HepG2 (cell line): ENCODE results near the gene TFEB. TPM values are rescaled to one million over a fixed set of nuclear protein-coding genes. Genes with fewer than 3 reads are reported as not detected.

Experiments
- AHR ChIP-seq: IDR thresholded peaks from 2 replicates; pipeline ENCODE4 v1.6.1; 2018; ENCODE audit warnings: missing genetic modification reagents, missing compliant biosample characterization
- CENPT ChIP-seq: sonication (generic); formaldehyde crosslinking; IDR thresholded peaks from 2 replicates; pipeline ENCODE4 v1.8.0; 2022; ENCODE audit warnings: low read depth, mild to moderate bottlenecking, moderate library complexity, missing genetic modification reagents
- FIP1L1 ChIP-seq: fragments of 200-400 bp; formaldehyde crosslinking; IDR thresholded peaks from 2 replicates; pipeline ENCODE4 v1.6.1; 2018; ENCODE audit warnings: low read depth, mild to moderate bottlenecking, low read length, moderate library complexity, borderline replicate concordance; ENCODE audit not compliant: insufficient read depth
- HMGA1 ChIP-seq: sonication (generic); formaldehyde crosslinking; conservative IDR thresholded peaks from 2 replicates; pipeline ENCODE4 v1.4.0; 2020; ENCODE audit warnings: missing genetic modification reagents
- KMT2A ChIP-seq: sonication (generic); formaldehyde crosslinking; IDR thresholded peaks from 2 replicates; pipeline ENCODE4 v1.4.0; 2020; ENCODE audit warnings: missing genetic modification reagents
- MIER3 ChIP-seq: IDR thresholded peaks from 2 replicates; pipeline ENCODE4 v1.6.1; 2016; ENCODE audit warnings: missing compliant biosample characterization, borderline replicate concordance
- MXD4 ChIP-seq: IDR thresholded peaks from 2 replicates; pipeline ENCODE4 v1.6.1; 2016; ENCODE audit warnings: mild to moderate bottlenecking, missing biosample characterization, missing genetic modification reagents
- PTBP1 ChIP-seq: fragments of 200-400 bp; formaldehyde crosslinking; IDR thresholded peaks from 2 replicates; pipeline ENCODE4 v1.6.1; 2018; ENCODE audit warnings: low read length, low read depth; ENCODE audit not compliant: poor library complexity, severe bottlenecking
- SCMH1 ChIP-seq: sonication (generic); formaldehyde crosslinking; IDR thresholded peaks from 2 replicates; pipeline ENCODE4 v1.9.0; 2021; ENCODE audit warnings: missing genetic modification reagents, mild to moderate bottlenecking, borderline replicate concordance
- STAG1 ChIP-seq: sonication (generic); formaldehyde crosslinking; IDR thresholded peaks from 2 replicates; pipeline ENCODE4 v1.4.0; 2020; ENCODE audit warnings: missing genetic modification reagents
- YEATS2 ChIP-seq: sonication (generic); formaldehyde crosslinking; IDR thresholded peaks from 2 replicates; pipeline ENCODE4 v1.4.0; 2020; ENCODE audit warnings: missing genetic modification reagents, borderline replicate concordance
- ZNF230 ChIP-seq: sonication (generic); formaldehyde crosslinking; IDR thresholded peaks from 2 replicates; pipeline ENCODE4 v1.4.0; 2020; ENCODE audit warnings: mild to moderate bottlenecking, missing genetic modification reagents
- ZNF3 ChIP-seq: IDR thresholded peaks from 2 replicates; pipeline ENCODE4 v1.7.0; 2017; ENCODE audit warnings: inconsistent platforms
- ZNF431 ChIP-seq: sonication (generic); formaldehyde crosslinking; IDR thresholded peaks from 2 replicates; pipeline ENCODE4 v1.9.0; 2022; ENCODE audit warnings: missing genetic modification reagents, low read depth, mild to moderate bottlenecking, borderline replicate concordance
- ZNF567 ChIP-seq: sonication (generic); formaldehyde crosslinking; IDR thresholded peaks from 2 replicates; pipeline ENCODE4 v1.8.1; 2023; ENCODE audit warnings: mild to moderate bottlenecking, missing genetic modification reagents, borderline replicate concordance
- ZNF713 ChIP-seq: sonication (generic); formaldehyde crosslinking; IDR thresholded peaks from 2 replicates; pipeline ENCODE4 v1.4.0; 2020; ENCODE audit warnings: mild to moderate bottlenecking, missing genetic modification reagents
- ZNF720 ChIP-seq: sonication (generic); formaldehyde crosslinking; IDR thresholded peaks from 2 replicates; pipeline ENCODE4 v1.4.0; 2020; ENCODE audit warnings: missing genetic modification reagents
- ZSCAN5A ChIP-seq: sonication (generic); formaldehyde crosslinking; IDR thresholded peaks from 2 replicates; pipeline ENCODE4 v1.8.0; 2022; ENCODE audit warnings: mild to moderate bottlenecking, missing genetic modification reagents, borderline replicate concordance
- polyA plus RNA-seq, 8 experiments: library from polyadenylated mRNA; depleted of rRNA in 3 of 8; stranded (reverse) in 7 of 8; unstranded in 1 of 8; fragments of >200 nt; fragmentation: Illumina TruSeq in 4 of 8; extraction: Trizol in 4 of 8; gene quantifications; 2 replicates each; pipeline versions ENCODE4 v1.2.1 to v1.2.3, GENCODE V29; 2011 to 2016; ENCODE audit warnings: low read depth in 4 of 8, missing spikeins in 1 of 8, mixed read lengths in 1 of 8; ENCODE audit not compliant: insufficient read depth in 1 of 8
- total RNA-seq, 5 experiments: library from RNA; depleted of rRNA; stranded (reverse); fragments of >200 nt; fragmentation: Illumina TruSeq; extraction: Trizol; gene quantifications; 2 replicates each; pipeline ENCODE4 v1.2.3, GENCODE V29; 2016; ENCODE audit warnings: low read depth in 1 of 5
- TF ChIP-seq, protein P1 (sequence below): sonication (generic); formaldehyde crosslinking; IDR thresholded peaks from 2 replicates; pipeline ENCODE4 v1.4.0; 2020; ENCODE audit warnings: missing genetic modification reagents, mild to moderate bottlenecking, borderline replicate concordance
- TF ChIP-seq, protein P2 (sequence below): sonication (generic); formaldehyde crosslinking; IDR thresholded peaks from 2 replicates; pipeline ENCODE4 v1.9.0; 2021; ENCODE audit warnings: missing genetic modification reagents, mild to moderate bottlenecking, borderline replicate concordance

Gene TFEB
- total and polyA plus RNA-seq, 2 of the 13 experiments (the other 11 are each of a cell fraction or from before 2014, with no cell fraction given), result 13.3 to 18.7 TPM

DNA sequence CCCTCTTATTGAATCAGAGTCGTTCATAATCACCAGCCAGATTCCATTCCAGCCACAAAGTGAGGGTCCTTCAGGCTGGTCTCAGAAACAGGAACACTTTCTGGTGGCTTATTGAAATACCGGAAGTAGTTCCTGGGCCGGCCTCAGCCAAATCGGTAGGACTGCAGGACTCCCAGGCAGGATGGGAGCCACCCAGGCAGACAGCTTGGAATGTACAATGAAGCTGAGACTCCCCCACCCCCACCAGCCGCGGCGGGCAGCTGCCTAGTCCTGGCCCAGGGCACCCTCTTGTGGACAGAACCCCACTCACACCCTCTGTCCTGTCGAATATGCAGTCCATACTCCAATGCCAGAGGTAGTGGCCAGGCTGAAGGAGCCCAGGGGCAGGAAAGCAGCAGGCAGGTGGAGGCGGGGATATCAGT is 53.3 kb downstream of the TFEB start (continued):
- TF ChIP-seq ZNF230 (CRISPR knock-in tag) (no peak), ZSCAN5A (CRISPR knock-in tag) (no peak), MIER3 (CRISPR knock-in tag) (0 out of 2 replicates have a peak, but pooled peaks have one; percentile 50), ZNF431 (CRISPR knock-in tag) (no peak), SCMH1 (no peak), MXD4 (CRISPR knock-in tag) (0 out of 2 replicates have a peak, but pooled peaks have one; percentile 33), AHR (no peak), ZNF567 (CRISPR knock-in tag) (no peak), STAG1 (CRISPR knock-in tag) (peak; percentile 98), YEATS2 (CRISPR knock-in tag) (no peak), FIP1L1 (0 out of 2 replicates have a peak, but pooled peaks have one; percentile 77), HMGA1 (CRISPR knock-in tag) (no peak), ZNF720 (CRISPR knock-in tag) (no peak), PTBP1 (peak; percentile 53), KMT2A (CRISPR knock-in tag) (no peak), ZNF3 (CRISPR knock-in tag) (peak; percentile 89; the same call in 1 of the 2 replicates), CENPT (CRISPR knock-in tag) (no peak), ZNF713 (CRISPR knock-in tag) (no peak)
- TF ChIP-seq, protein P1, sequence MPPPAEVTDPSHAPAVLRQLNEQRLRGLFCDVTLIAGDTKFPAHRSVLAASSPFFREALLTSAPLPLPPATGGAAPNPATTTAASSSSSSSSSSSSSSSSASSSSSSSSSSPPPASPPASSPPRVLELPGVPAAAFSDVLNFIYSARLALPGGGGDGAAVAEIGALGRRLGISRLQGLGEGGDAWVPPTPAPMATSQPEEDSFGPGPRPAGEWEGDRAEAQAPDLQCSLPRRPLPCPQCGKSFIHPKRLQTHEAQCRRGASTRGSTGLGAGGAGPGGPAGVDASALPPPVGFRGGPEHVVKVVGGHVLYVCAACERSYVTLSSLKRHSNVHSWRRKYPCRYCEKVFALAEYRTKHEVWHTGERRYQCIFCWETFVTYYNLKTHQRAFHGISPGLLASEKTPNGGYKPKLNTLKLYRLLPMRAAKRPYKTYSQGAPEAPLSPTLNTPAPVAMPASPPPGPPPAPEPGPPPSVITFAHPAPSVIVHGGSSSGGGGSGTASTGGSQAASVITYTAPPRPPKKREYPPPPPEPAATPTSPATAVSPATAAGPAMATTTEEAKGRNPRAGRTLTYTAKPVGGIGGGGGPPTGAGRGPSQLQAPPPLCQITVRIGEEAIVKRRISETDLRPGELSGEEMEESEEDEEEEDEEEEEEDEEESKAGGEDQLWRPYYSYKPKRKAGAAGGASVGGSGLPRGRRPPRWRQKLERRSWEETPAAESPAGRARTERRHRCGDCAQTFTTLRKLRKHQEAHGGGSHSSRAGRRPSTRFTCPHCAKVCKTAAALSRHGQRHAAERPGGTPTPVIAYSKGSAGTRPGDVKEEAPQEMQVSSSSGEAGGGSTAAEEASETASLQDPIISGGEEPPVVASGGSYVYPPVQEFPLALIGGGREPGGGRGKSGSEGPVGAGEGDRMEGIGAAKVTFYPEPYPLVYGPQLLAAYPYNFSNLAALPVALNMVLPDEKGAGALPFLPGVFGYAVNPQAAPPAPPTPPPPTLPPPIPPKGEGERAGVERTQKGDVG, result no peak
- TF ChIP-seq, protein P2, sequence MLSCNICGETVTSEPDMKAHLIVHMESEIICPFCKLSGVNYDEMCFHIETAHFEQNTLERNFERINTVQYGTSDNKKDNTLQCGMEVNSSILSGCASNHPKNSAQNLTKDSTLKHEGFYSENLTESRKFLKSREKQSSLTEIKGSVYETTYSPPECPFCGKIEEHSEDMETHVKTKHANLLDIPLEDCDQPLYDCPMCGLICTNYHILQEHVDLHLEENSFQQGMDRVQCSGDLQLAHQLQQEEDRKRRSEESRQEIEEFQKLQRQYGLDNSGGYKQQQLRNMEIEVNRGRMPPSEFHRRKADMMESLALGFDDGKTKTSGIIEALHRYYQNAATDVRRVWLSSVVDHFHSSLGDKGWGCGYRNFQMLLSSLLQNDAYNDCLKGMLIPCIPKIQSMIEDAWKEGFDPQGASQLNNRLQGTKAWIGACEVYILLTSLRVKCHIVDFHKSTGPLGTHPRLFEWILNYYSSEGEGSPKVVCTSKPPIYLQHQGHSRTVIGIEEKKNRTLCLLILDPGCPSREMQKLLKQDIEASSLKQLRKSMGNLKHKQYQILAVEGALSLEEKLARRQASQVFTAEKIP (CRISPR knock-in tag), result no peak
